Measurements from ENCODE around the gene AGTRAP. TPM values are rescaled to one million over a fixed set of nuclear protein-coding genes. Genes with fewer than 3 reads are reported as not detected.

Gene AGTRAP
- total RNA-seq, 2 donors from 2014 or later, result 18.2 to 34.9 TPM

GRCh38 chr1:11770011-11770410 lies 34.1 kb downstream of the AGTRAP start:
- H3K4me3 ChIP-seq, result no peak overlapping the region
- H3K9ac ChIP-seq (ENCODE audit: low read depth in 2 of 2, low read length in 2 of 2), result no peak overlapping the region
- intact Hi-C loops (cut with DNase I), result no loop called here
- H3K9me3 ChIP-seq, result no peaks in the 10 kb centered on the region
- no peak for DNase-seq
- H3K4me1 ChIP-seq, result no peaks in the 10 kb centered on the region
- H3K27ac ChIP-seq, result no peak overlapping the region
- no peak for TF ChIP-seq CTCF (IDR thresholded peaks at IDR 0.05)
- H3K36me3 ChIP-seq, result no peaks in the 10 kb centered on the region
- no peaks in the 10 kb centered on the region for H3K27me3 ChIP-seq

- Histone ChIP-seq H3K4me3 (no peak overlapping the region), H3K27me3 (no peaks in the 10 kb centered on the region), H3K9ac (ENCODE audit: low read depth in 2 of 2, low read length in 2 of 2) (no peak overlapping the region), H3K36me3 (no peaks in the 10 kb centered on the region), H3K9me3 (no peaks in the 10 kb centered on the region), H3K4me1 (no peaks in the 10 kb centered on the region), H3K27ac (no peak overlapping the region)
- no peak for TF ChIP-seq CTCF (IDR thresholded peaks at IDR 0.05)
- intact Hi-C loops (cut with DNase I), result no loop called here
- DNase-seq, result no peak
Observed at GRCh38 chr1:11771481-11772043, 35.6 kb downstream of the AGTRAP start.

GRCh38 chr1:11772458-11772857 lies 36.5 kb downstream of the AGTRAP start:
- intact Hi-C loops (cut with DNase I), result no loop called here
- H3K36me3 ChIP-seq, result no peaks in the 10 kb centered on the region
- no peak overlapping the region for H3K9ac ChIP-seq (ENCODE audit: low read depth in 2 of 2, low read length in 2 of 2)
- H3K27me3 ChIP-seq, result no peaks in the 10 kb centered on the region
- H3K27ac ChIP-seq, result no peak overlapping the region
- DNase-seq, result no peak
- H3K4me3 ChIP-seq, result no peak overlapping the region
- no peaks in the 10 kb centered on the region for H3K4me1 ChIP-seq
- no peak for TF ChIP-seq CTCF (IDR thresholded peaks at IDR 0.05)
- no peaks in the 10 kb centered on the region for H3K9me3 ChIP-seq

- no peak for TF ChIP-seq CTCF (IDR thresholded peaks at IDR 0.05)
- Histone ChIP-seq H3K4me1 (no peaks in the 10 kb centered on the region), H3K9me3 (no peaks in the 10 kb centered on the region), H3K36me3 (no peaks in the 10 kb centered on the region), H3K9ac (ENCODE audit: low read depth in 2 of 2, low read length in 2 of 2) (no peak overlapping the region), H3K27me3 (no peaks in the 10 kb centered on the region), H3K27ac (no peak overlapping the region), H3K4me3 (no peak overlapping the region)
- intact Hi-C loops (cut with DNase I), result no loop called here
- DNase-seq, result no peak
Observed at GRCh38 chr1:11774753-11775152, 38.8 kb downstream of the AGTRAP start.

GRCh38 chr1:11777658-11778322 lies 41.9 kb downstream of the AGTRAP start:
- no peak for TF ChIP-seq CTCF (IDR thresholded peaks at IDR 0.05)
- Histone ChIP-seq H3K27me3 (no peaks in the 10 kb centered on the region), H3K36me3 (no peaks in the 10 kb centered on the region), H3K27ac (no peak overlapping the region), H3K9me3 (no peaks in the 10 kb centered on the region), H3K9ac (ENCODE audit: low read depth in 2 of 2, low read length in 2 of 2) (no peak overlapping the region), H3K4me3 (no peak overlapping the region), H3K4me1 (no peaks in the 10 kb centered on the region)
- intact Hi-C loops (cut with DNase I), result no loop called here
- no peak for DNase-seq
